ENCODE results near the gene OR2T35.

DNA sequence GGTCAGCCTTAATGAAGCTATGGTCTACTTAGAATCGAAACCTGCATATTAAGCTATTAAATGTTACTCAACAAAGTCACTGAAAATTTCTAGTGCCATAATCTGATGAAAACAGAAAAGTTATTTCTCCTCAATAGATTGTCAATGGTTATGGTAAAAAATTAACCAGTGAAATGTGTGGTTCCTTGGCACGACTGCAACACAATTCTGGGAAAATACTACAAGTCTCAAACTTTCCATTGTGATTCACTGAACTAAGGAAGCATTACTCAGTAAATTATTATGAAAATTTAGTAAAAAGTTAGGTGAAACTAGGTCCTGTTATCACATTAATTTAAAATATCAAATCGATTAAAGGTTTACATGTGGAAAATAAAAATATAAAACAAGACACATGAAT, 34.8 kb downstream of the OR2T35 start:
- TF ChIP-seq CTCF (IDR thresholded peaks at IDR 0.05), result no peak
- TF ChIP-seq POLR2A (IDR thresholded peaks at IDR 0.05), result no peak

All from adrenal gland (tissue), 5 donors.